Measurements from ENCODE around the gene ZNF689. TPM values are rescaled to one million over a fixed set of nuclear protein-coding genes. Genes with fewer than 3 reads are reported as not detected.

Gene ZNF689
- total RNA-seq, 1 experiment from 2014 or later = 10.3 TPM

GRCh38 chr16:30553393-30553899 is 56.7 kb downstream of the ZNF689 start:
- H3K36me3 ChIP-seq (ENCODE audit: control insufficient read depth in 1 of 2, insufficient read depth in 2 of 2, low read length in 2 of 2) = peaks cover 4% of the 10 kb centered on the region in 2 experiments; a peak in 2 of 4 replicates
- no peaks in the 10 kb centered on the region for H4K20me1 ChIP-seq (ENCODE audit: insufficient read depth)
- RAD21 ChIA-PET (ENCODE audit: low non-redundant PET in 1 of 2, low total read pairs in 2 of 2, uncharacterized antibody in 2 of 2, unreplicated experiment in 2 of 2) = no interaction called here
- H3K27ac ChIP-seq (ENCODE audit: low read depth, low read length) = no peak overlapping the region; the same call in 1 of the 2 replicates
- ATAC-seq = no peak
- H3K4me2 ChIP-seq (ENCODE audit: low read length) = no peak overlapping the region
- H3K9me2 ChIP-seq (ENCODE audit: insufficient read depth) = no peaks in the 10 kb centered on the region
- H3K4me3 ChIP-seq (replicated peaks in 1 of 2; ENCODE audit: low read depth in 1 of 2, low read length in 2 of 2) = no peak overlapping the region
- BruUV-seq (replicated peaks) = no TSS peak
- no peaks in the 10 kb centered on the region for H3K9me3 ChIP-seq (ENCODE audit: control insufficient read depth in 1 of 2, insufficient read depth in 1 of 2, low read depth in 1 of 2, low read length in 2 of 2)
- peaks cover 14% of the 10 kb centered on the region; the same call in 1 of the 2 replicates for H3K79me2 ChIP-seq (ENCODE audit: insufficient read depth, low read length)
- TF ChIP-seq REST (IDR thresholded peaks at IDR 0.05; ENCODE audit: low read depth) = no peak
- no peak for TF ChIP-seq TCF7L2 (IDR thresholded peaks at IDR 0.05; ENCODE audit: borderline replicate concordance, extremely low read depth, insufficient read depth, insufficient read length)
- TF ChIP-seq FOSL1 (IDR thresholded peaks at IDR 0.05; ENCODE audit: low read depth) = no peak
- TF ChIP-seq ATF3 (IDR thresholded peaks at IDR 0.05) = no peak
- CTCF ChIA-PET = no interaction called here
- no peaks in the 10 kb centered on the region for H3K27me3 ChIP-seq (ENCODE audit: insufficient read depth, low read length)
- DNase-seq (ENCODE audit: low read depth, low spot score) = no peak
- peaks cover 6 to 20% of the 10 kb centered on the region in 2 experiments for H3K4me1 ChIP-seq (ENCODE audit: control insufficient read depth in 1 of 2, insufficient read depth in 2 of 2, low read length in 2 of 2)
- intact Hi-C loops (cut with micrococcal nuclease) = no loop called here
- no peak overlapping the region for H3K9ac ChIP-seq (ENCODE audit: low read length)
- POLR2A ChIA-PET = no interaction called here
- no peak overlapping the region for H2AFZ ChIP-seq (ENCODE audit: low read depth, low read length, poor library complexity, severe bottlenecking)

GRCh38 chr16:30552956-30553355 is 57.2 kb downstream of the ZNF689 start:
- no peaks in the 10 kb centered on the region for H3K9me2 ChIP-seq (ENCODE audit: insufficient read depth)
- H3K4me1 ChIP-seq (ENCODE audit: control insufficient read depth in 1 of 2, insufficient read depth in 2 of 2, low read length in 2 of 2) = peaks cover 6 to 19% of the 10 kb centered on the region in 2 experiments
- no peak overlapping the region; the same call in 1 of the 2 replicates for H3K27ac ChIP-seq (ENCODE audit: low read depth, low read length)
- H3K9ac ChIP-seq (ENCODE audit: low read length) = no peak overlapping the region
- intact Hi-C loops (cut with micrococcal nuclease) = no loop called here
- no peaks in the 10 kb centered on the region for H3K9me3 ChIP-seq (ENCODE audit: control insufficient read depth in 1 of 2, insufficient read depth in 1 of 2, low read depth in 1 of 2, low read length in 2 of 2)
- H3K4me3 ChIP-seq (replicated peaks in 1 of 2; ENCODE audit: low read depth in 1 of 2, low read length in 2 of 2) = no peak overlapping the region
- H2AFZ ChIP-seq (ENCODE audit: low read depth, low read length, poor library complexity, severe bottlenecking) = no peak overlapping the region
- H3K36me3 ChIP-seq (ENCODE audit: control insufficient read depth in 1 of 2, insufficient read depth in 2 of 2, low read length in 2 of 2) = peaks cover 4% of the 10 kb centered on the region in 2 experiments; a peak in 2 of 4 replicates
- POLR2A ChIA-PET = no interaction called here
- DNase-seq (ENCODE audit: low read depth, low spot score) = no peak
- CTCF ChIA-PET = no interaction called here
- RAD21 ChIA-PET (ENCODE audit: low non-redundant PET in 1 of 2, low total read pairs in 2 of 2, uncharacterized antibody in 2 of 2, unreplicated experiment in 2 of 2) = no interaction called here
- H3K79me2 ChIP-seq (ENCODE audit: insufficient read depth, low read length) = peaks cover 14% of the 10 kb centered on the region; the same call in 1 of the 2 replicates
- H3K4me2 ChIP-seq (ENCODE audit: low read length) = no peak overlapping the region
- H3K27me3 ChIP-seq (ENCODE audit: insufficient read depth, low read length) = no peaks in the 10 kb centered on the region
- H4K20me1 ChIP-seq (ENCODE audit: insufficient read depth) = no peaks in the 10 kb centered on the region
- no peak for ATAC-seq
- no TSS peak for BruUV-seq (replicated peaks)
- TF ChIP-seq SP1 (IDR thresholded peaks at IDR 0.05; ENCODE audit: low read depth) (no peak), SIN3A (IDR thresholded peaks at IDR 0.05; ENCODE audit: low read depth) (no peak), POLR2A (IDR thresholded peaks at IDR 0.05; ENCODE audit: borderline replicate concordance, extremely low read depth, insufficient read depth, insufficient read length) (no peak), MAX (IDR thresholded peaks at IDR 0.05) (no peak), RAD21 (IDR thresholded peaks at IDR 0.05; ENCODE audit: low read depth) (no peak), JUND (IDR thresholded peaks at IDR 0.05) (no peak), REST (IDR thresholded peaks at IDR 0.05; ENCODE audit: low read depth) (no peak), EZH2 (IDR thresholded peaks at IDR 0.05) (no peak), FOSL1 (IDR thresholded peaks at IDR 0.05; ENCODE audit: low read depth) (no peak)
